ENCODE data around the gene NOS3.
A peak's percentile ranks its signal among the peaks of the same experiment; 100 is the strongest.

NOS3 gene

DNA sequence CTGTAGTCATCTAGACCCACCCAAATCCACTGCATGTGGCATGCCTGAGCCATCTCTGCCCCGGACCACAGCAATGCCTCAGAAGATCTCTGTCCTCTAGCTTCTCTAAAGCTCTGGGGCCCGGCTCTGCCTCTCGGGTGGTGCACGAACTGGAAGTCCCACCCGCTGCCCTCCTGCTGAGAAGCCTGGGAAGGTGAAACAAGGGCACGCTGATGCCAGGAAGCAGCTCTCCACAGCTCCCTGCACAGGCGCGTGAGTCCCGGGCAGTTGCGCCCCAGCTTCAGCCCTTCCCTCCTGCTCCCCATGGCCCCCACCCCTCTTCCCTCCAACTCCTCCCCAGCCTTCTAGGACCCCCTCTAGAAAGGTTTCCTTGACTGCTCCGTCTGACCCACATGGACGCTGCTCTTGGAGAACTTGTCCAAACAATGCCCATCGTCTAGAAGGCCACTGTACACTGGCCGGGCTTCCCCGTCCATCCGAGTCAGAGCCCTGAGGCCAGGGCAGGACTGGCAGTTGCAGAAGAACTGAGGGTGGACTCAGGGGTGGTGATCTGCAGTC is 25.5 kb upstream of the NOS3 start:
- no peak for DNase-seq

DNA sequence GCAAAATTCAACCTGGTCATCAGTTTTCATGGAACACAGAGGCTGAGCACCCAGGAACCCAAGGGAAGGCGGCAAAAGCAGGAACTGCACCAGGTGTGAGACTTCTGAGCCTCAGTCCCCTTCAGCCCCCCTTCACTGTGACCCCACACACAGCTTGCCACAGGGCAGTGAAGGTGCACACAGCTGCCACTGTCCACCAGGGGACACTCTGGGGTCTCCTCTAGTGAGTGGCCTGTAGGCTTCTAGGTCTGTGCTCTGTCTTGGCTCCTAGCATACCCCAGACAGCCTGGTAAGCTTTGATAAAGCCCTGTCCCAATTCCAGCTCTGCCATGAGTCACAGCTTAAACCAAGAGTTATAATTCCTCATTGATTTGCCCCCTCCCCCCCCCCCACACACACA is 24.8 kb upstream of the NOS3 start:
- DNase-seq: no peak

DNA sequence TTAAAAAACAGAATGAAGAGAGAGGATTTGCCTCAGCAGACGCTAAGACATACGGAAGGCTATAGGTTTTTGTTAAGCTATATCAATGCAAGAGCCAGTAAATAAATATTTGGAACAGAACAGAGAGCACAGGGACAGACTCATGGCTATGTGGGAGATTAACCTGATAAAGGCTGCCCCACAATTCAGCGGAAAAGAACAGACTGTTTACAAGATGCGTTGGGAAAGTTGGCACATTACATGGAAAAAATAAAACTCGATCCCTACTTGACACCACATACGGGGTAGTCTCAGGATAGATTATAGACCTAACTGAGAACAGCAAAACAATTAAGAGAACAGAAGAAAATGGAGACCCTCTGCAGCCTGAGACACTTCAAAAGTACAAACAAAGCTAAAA is 23.5 kb upstream of the NOS3 start:
- no peak for DNase-seq

DNA sequence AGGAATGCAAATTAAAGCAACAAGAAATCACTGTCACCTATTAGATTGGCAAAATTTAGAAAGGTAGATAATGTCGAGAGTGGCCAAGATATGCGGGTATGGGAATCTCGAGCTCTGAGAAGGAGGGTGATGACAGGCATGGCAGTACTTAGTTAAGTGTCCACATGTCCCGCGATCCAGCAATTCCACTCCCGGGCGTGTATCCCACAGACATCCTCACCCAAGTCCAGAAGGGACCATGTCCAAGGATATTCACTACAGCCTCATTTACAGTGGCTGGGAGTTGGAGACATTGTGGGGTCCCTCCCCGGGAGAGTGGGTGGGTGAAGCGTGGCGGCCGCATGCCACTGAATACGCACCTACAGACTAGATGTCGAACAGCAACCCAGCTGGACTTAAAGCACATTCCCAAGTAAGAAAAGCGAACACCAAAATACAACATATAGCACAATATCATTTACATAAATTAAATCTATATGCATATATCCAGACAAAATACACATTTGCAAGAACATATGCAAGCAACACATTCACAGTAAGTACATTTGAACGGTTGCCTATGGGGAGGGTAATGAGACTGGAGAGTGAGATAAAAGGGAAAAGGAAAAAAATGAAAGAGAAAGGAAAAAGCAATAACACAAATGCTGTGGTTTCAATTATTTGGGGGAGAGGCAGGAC is 22.6 kb upstream of the NOS3 start:
- no peak for DNase-seq

DNA sequence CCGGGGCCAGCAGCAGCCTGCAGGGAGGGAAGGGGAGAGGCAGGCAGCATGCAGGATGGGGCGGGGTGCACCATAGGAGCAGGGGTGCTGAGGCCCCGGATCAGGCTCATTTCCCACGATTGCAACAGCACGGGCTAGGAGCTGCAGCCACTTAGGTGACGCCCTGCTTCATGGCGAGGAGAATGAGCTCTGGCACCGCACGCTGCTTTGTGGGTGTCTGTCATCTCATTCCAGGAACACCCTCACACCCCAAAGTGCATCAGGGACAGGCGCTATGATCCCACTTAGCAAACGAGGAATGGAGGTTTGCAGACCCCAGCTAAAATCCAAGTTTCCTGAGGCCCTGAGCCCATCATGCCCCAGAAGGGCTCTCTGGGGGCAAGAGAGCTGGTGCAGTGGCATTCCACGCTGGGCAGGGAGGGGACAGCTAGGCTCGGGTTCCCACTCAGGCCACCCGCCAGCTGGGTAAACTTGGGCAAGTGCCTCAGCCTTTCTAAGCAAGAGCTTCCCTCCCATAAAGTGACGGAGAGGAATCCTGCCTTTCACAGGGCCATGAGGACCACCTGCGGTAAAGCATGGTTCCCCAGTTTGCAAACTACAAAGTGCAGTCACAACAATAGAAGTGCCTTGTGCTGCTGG is 22.0 kb upstream of the NOS3 start:
- DNase-seq: no peak

DNA sequence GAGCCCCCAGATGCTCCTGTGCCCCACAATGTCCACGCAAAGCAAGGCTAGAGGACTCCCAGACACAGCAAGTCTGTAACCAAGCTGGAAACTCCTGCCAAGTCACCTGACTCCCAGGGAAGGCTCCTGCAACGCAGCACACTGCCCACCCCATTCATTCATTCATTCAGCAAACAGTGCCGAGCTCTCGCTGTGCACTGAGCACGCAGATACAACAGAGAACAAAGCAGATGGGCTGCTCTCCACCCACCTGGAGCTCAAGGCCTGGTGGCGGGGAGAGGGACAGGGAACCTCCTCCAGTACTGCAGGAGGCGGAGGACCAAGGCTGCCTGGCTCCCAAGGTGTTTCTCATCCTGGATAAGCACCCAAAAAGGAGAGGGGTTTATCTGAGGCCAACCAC is 21.3 kb upstream of the NOS3 start:
- no peak for DNase-seq

DNA sequence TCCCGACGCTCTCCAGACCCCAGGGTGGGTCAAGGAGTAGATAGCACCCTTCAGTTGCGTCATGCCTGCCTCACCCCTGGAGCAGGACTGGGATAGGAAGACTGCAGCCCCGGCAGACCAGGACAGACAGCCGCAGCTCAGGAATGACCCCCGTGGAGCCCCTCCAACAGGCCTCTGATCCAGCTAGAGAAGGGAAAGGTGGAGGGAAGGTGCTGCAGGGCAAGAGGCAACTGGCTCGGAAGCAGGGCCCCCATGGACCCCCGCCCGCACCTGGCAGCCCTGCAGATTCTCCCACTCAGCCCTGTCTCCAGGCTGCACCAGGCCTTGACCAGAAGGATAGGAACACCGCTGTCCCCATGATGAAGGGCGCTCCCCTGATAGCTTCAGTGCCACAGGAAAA is 20.4 kb upstream of the NOS3 start:
- no peak for DNase-seq

DNA sequence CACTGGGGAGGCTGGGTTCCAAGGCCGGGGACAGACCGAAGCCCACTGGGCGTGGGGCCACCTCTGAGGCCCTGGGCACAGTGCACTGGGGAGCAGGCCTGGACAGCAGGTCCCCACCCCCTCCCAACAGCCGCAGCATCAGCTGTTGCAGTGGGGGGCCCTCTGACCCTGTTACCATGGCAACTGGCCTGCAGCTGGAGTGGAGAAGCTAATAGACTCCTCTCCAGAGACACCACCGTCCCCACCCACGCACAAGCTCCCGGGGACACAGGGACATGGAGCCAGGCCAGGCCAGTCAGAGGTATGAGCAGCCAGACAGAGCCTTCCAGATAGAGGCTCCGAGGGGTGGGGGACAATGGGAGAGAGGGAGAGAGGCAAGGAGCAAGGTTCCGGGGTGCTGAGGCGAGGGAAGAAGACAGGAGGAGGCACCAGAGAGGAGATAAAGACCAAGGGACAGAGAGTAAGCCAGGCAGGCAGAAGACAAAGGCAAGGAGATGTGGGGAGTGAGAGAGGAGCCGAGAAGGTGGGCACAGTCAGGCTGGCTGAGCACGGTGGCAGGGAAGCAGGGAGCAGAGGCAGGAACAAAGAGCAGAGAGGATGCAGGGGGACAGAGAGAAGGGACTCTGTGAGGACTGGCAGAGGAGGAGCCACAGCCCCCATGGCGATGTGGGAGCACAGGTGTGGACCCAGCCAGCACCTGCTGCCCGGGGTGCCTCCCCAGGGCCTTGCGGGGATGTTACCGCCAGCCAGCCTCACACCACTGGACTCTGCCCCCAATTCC is 19.4 kb upstream of the NOS3 start:
- DNase-seq: no peak

DNA sequence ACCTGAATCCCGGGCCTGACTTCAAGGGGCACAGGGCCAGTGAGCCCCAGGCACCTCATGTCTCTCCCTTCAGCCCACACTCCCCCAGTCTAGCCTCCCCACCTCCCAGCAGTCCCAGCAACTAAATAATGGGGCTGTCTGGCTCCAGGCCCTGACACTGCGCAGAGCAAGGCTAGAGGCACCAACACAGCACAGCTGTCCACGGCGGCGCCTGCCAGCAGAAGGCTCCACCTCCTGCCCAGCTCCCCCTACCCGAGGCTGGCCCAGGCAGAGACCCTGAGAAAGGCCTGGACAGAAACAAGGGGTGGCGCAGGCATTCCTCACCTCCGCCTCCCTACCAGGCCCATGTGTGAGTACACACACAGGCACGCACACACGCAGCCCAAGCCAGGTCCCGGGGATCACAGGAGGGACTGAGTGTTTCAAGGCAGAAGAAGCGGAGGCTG is 18.8 kb upstream of the NOS3 start:
- no peak for DNase-seq

DNA sequence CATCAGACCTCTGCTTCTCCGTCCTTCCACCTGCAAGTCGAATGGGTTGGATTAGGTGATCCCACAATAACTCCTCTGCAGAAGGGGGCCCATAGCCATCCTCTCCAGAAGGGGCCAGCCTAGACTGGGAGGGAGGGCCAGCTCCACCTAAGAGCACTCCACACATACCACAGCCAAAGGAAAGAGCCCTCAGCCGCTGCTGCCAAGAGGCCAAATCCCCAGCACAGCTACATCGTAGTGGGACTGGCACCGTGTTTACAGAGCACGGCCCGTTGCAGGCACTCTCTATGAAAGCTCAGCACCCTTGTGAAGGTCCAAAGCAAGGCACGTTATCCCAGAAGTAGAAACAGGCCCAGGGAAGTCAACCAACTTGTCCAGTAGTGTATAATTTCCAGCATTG is 18.1 kb upstream of the NOS3 start:
- no peak for DNase-seq

DNA sequence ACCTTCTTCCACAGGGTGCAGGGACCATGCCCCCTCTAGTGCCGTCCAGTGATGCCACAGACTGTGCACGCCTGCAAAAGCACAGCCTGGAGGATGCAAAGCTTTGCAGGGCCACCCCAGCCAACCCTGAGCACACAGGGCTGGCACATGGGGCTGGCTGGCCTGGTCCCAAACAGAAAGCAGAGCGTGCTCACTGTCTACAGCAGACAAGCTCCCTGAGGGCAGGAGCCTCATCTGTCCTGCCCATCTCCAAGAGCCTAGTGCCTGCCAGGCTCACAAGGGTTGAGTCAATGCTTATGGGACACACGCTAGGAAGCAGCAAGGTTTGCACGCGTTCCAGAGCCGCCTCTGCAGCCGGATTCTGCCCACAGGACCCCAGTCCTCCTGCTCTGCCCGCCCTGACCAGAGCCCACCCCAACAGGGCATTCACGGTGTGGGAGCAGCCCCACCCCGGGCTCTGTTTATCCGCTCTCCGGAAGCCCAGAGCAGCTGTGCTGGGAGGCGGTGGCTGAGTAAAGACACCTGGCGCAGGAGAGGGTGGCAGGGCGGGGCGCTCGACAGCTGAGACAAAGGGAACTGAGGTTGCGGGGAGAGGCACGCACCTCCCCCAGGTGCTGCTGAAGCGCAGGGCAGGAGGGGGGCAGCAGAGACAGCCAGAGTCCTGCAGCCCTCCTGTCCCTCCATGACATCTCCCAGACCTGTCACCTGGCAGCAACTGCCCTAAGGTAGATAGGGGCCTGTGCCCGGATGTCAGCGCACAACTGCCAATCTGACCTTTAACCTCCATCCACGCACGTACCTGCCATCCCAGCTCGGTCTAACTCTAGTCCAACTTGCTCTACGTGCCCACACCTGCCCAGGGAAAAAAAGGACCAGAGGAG is 17.0 kb upstream of the NOS3 start:
- no peak for DNase-seq

DNA sequence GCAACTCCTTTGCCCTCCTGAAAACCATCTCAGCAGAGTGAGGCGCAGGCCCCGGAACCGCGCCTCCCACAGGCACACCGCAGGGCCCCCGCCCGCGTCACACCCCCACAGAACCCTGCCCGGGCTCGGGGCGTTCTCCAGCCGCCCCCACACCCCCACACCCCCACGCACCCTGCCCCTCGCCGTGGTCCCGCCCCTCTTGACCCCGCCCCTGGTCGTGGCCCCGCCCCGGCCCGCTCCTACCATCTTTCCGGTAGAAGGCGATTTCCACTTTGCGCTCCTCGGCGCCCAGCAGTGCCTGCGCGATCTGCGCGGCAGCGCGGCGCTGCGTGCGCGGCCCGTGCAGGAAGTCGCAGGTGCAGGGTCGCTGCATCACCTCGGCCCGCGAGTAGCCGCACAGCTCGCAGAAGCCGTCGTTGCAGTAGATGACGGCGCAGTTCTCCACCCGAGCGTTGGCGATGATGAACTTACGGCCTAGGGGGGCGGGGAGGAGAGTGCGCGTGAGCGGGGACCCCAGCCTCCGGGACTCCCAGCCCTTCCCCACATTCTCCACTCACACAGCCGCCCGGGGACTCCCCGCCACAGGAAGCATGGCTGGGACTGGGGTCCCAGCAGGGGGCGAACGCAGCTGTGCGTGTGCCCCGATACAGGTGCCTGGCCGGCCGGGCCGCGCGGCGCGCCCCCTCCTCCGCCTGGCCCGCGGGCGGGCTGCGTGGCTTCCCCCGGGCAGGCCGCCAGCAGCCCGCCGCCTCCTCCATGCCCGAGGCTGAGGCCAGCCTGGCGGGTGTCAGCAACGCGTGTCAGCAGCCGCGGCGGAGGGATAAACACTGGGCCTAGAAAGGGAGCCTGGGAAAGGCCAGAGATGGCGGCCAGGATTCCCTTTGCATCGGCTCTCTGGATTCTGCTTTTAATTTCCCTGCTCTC is 16.1 kb upstream of the NOS3 start:
- DNase-seq: peak; percentile 36

DNA sequence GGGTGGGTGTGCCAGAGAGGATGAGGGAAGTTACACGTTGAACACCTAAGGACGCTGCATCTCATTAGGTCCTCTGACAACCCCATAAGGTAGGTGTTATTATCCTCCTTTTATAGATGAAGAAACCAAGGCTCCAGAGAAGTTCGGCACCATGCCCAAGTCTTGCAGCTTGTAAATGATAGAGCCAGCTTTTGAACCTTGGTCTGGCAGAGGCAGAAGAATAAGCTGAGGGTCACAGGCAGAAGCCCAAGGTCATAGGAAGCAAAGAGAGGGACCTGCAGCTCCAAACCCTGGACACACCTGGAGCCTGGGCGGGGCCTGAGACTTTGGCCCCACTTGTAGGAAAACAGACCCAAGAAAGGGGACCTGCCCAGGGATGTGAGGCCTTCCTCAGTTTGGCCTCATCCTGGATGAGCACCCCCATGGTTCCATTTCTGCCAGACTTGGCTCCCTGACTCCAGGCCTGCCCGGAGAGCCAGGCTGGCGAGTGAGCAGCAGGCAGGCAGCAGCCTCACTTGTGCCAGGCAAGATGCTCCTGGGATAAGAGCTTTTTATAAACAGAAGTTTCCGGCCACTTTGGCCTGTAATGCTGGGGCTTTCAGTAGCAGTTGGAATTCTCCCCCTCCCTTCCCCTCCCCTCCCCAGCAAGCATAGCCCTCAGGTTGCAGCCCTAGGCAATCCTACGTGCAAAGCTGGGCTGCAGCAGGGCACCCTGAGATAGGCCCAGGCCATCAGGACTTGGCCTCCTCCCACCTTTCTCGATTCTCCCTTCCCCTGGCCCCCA is 15.1 kb upstream of the NOS3 start:
- DNase-seq: no peak

DNA sequence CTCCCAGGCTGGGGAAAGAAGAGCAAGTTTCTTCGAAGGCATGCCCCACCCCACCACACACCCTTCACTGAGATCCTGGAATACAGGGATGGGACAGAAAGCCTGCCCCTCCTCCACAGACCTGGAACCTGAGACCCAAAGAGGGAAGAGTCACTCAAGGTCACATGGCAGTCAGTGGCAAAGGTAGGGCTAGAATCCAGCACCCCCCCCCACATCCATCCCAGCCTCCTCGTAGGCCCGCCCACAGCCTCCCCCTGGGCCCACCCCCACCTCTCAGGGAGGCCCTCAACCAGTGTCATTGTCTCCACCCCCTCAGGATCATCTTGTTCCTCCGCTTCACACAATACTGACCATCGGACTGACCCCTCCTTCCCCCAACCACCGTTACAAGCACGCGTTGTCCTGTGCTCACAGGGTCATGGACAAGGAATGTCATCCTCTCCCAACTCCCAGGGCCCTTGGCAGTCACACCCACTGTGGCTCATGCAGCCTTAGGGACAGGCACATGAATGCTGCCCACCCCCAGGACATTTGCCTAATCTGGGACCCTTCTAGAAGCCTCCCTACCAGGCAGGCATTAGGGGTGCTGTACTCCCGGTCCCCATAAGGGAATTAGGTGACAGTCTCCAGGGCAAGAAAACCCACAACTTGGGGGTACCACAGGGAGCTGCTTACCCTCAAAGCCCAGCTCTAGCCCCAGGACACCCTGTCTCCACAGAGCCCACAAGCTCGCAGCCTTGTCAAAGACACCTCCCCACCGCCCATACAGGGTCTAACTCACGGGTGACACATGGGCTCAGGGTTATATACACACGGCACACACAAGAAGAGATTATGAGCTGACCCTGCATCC is 14.1 kb upstream of the NOS3 start:
- DNase-seq: no peak

DNA sequence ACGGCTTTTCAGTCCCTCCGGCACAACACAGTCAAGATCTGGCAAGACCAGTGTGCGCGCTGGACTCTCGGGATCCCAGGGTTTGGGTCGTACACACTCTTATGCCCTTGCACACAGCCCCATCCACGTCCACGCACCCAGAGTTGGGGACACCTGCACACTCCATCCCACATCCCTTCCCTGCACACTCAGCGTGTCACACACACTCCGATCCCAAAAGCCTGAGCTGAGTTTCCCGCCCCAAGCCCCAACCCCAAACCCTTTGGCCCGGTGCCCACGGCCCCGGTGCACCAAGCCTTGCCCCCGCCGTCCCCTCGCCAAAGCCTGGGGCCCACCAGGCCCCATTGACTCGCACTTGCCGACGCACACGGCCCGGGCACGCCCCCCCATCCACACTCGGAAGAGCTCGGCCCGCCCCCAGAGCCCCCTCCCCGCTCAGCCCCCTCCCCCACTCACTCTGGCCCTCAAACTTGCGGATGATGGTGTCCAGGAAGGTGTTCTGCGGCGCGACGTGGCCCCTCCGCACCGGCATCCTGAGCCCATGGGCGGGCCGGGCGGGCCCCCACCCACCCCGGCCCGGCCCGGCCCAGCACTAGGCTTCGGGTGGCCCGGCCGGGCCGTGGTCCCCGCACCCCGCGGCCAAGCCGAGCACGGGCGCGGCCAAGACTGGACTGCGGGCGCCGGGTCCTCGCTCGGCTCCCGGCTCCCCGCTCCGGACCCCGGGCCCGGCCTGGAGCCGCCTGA is 13.3 kb upstream of the NOS3 start:
- no peak for DNase-seq

DNA sequence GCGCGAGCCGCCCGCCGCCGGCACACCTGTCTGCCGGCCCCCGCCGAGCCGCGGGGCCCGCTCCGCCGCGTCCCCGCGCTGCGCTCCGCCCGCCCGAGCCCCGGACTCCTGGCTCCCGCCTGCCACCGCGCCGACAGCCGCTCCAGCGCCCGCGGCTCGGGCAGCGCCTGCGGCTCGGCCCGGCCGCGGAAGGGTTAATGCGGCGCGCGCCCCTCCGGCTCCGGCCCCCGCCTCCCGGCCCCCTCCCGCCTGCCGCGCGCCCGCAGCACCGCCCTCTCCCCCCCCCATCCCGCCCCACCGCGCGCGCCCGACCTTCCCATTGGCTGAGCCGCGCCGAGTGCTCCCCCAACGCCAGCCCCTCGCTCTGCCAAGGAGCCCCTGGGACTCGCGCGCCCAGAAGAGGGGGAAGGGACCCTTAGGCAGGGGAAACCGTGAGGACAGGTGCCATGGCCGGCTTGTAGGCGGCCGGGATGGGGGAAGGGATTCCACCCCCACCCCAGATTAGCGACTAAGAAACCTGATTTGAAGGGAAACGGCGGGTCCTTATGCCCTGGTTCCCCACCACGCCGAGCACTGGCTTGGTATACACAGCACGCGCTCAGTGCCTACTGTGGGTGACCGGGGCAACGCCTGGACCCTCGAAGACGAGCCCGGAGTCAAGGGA is 12.6 kb upstream of the NOS3 start, which contains the start of gene KCNH2:
Gene KCNH2 (minus strand): TSS at position 196 of the 664 bp plus-strand sequence. CDS start 408 bp downstream, outside the sequence.
- DNase-seq: no peak

DNA sequence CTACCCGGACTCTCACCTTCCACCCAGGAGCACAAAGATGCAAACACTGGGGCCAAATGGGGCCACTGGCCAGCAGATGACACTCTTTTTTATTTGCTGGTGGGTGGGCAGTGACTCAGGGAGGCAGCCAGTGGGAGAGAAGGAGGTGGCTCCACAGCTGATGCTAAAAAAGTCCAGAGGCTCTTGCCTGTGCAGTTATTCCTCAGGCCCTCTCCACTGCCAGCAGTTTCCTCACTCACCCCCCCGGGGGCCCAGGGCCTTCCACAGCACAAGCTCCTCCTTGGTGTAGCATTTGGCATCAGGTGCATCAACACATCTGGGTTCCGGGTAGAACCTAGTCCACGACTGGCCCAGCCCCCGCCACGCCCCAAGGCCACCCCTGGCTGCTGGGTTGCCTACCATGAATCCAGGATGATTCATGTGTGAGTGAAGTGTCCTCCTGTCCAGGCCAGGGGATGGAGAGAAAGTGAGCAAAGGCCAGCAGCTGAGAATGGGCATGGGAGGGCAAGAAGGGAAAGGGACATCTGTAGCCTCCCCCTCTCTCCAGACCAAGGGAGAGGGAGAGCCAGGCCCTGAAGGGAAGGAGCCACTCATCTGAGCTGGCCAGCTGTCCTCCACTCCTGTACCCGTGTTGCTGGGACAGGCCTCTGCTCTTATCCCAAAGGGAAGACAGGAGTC is 11.0 kb upstream of the NOS3 start:
- no peak for DNase-seq

DNA sequence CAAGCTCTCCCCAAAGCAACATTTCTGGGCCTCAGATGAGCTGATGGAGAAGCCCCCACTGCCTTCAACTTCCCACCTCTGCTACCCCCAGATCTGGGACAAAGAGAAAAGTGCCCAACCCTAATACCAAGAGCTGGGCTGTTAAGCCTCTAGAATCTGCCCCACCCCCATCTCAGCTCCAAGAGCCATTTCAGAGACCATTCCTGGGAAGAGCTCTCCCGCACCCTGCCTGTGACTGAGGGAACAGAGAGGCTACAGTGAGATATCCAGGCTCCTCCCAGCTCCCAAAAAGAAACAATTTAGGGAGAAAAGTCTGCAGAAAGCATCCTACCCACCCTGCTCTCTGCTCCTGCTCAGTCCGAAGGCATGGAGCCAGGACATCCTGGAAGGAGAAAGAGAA is 10.2 kb upstream of the NOS3 start:
- no peak for DNase-seq
